ENCODE results near the gene EXOG. TPM values are rescaled to one million over a fixed set of nuclear protein-coding genes. Genes with fewer than 3 reads are reported as not detected.

Gene EXOG
- polyA plus RNA-seq, 1 donor (not counting 4 experiments of a cell fraction or from before 2014, with no cell fraction given) = 10.3 TPM

GRCh38 chr3:38489766-38490165, 6.4 kb upstream of the EXOG start:
- Histone ChIP-seq H4K20me1 (ENCODE audit: control insufficient read depth, extremely low read depth, insufficient read depth, low read length) (no peaks in the 10 kb centered on the region), H3K36me3 (ENCODE audit: control insufficient read depth in 2 of 2, extremely low read depth in 1 of 2, insufficient read depth in 2 of 2, low read length in 2 of 2) (no peaks in the 10 kb centered on the region), H3K4me3 (ENCODE audit: control insufficient read depth in 2 of 3, extremely low read depth in 1 of 3, insufficient read depth in 2 of 3, low read depth in 1 of 3, low read length in 3 of 3) (no peak overlapping the region), H3K27me3 (ENCODE audit: control insufficient read depth, extremely low read depth, insufficient read depth, low read length) (no peaks in the 10 kb centered on the region), H3K9me3 (ENCODE audit: control insufficient read depth, low read depth, low read length) (no peaks in the 10 kb centered on the region), H3K4me2 (ENCODE audit: control insufficient read depth, extremely low read depth, insufficient read depth, low read depth, low read length) (no peak overlapping the region), H3K9ac (ENCODE audit: control insufficient read depth, extremely low read depth, insufficient read depth, low read length) (no peak overlapping the region), H3K4me1 (ENCODE audit: control insufficient read depth, extremely low read depth, insufficient read depth, low read length) (no peaks in the 10 kb centered on the region), H3K9me1 (ENCODE audit: control insufficient read depth, extremely low read depth, insufficient read depth, low read length) (no peaks in the 10 kb centered on the region), H2AFZ (ENCODE audit: control insufficient read depth, low read length) (no peak overlapping the region), H3K27ac (ENCODE audit: control insufficient read depth, insufficient read depth, low read length) (no peak overlapping the region), H3K79me2 (ENCODE audit: control insufficient read depth, insufficient read depth, low read length) (no peaks in the 10 kb centered on the region)
- dilution Hi-C loops (cut with MboI; ENCODE audit: extremely low pct_ligation_motif_present, low sequenced_read_pairs) = no loop called here
- FAIRE-seq = no peak
- no peak for DNase-seq (ENCODE audit: low read depth, low spot score)
- TF ChIP-seq EZH2 (IDR thresholded peaks at IDR 0.05; ENCODE audit: low read length) (no peak), CTCF (optimal IDR thresholded peaks at IDR 0.05 in 1 of 3, IDR thresholded peaks at IDR 0.05 in 1 of 3, conservative IDR thresholded peaks at IDR 0.05 in 1 of 3; ENCODE audit: extremely low read depth in 1 of 3, insufficient read depth in 2 of 3, low read length in 3 of 3) (no peak)

- no peaks in the 10 kb centered on the region for H3K36me3 ChIP-seq (ENCODE audit: control insufficient read depth in 2 of 2, extremely low read depth in 1 of 2, insufficient read depth in 2 of 2, low read length in 2 of 2)
- H3K79me2 ChIP-seq (ENCODE audit: control insufficient read depth, insufficient read depth, low read length) = no peaks in the 10 kb centered on the region
- H3K9me1 ChIP-seq (ENCODE audit: control insufficient read depth, extremely low read depth, insufficient read depth, low read length) = no peaks in the 10 kb centered on the region
- no peak overlapping the region for H3K4me2 ChIP-seq (ENCODE audit: control insufficient read depth, extremely low read depth, insufficient read depth, low read depth, low read length)
- no peak overlapping the region for H3K4me3 ChIP-seq (ENCODE audit: control insufficient read depth in 2 of 3, extremely low read depth in 1 of 3, insufficient read depth in 2 of 3, low read depth in 1 of 3, low read length in 3 of 3)
- no peak for FAIRE-seq
- H3K27me3 ChIP-seq (ENCODE audit: control insufficient read depth, extremely low read depth, insufficient read depth, low read length) = no peaks in the 10 kb centered on the region
- H3K9me3 ChIP-seq (ENCODE audit: control insufficient read depth, low read depth, low read length) = no peaks in the 10 kb centered on the region
- H2AFZ ChIP-seq (ENCODE audit: control insufficient read depth, low read length) = no peak overlapping the region
- dilution Hi-C loops (cut with MboI; ENCODE audit: extremely low pct_ligation_motif_present, low sequenced_read_pairs) = no loop called here
- no peak for TF ChIP-seq CTCF (optimal IDR thresholded peaks at IDR 0.05 in 1 of 3, IDR thresholded peaks at IDR 0.05 in 1 of 3, conservative IDR thresholded peaks at IDR 0.05 in 1 of 3; ENCODE audit: extremely low read depth in 1 of 3, insufficient read depth in 2 of 3, low read length in 3 of 3)
- no peak for TF ChIP-seq EZH2 (IDR thresholded peaks at IDR 0.05; ENCODE audit: low read length)
- no peak overlapping the region for H3K9ac ChIP-seq (ENCODE audit: control insufficient read depth, extremely low read depth, insufficient read depth, low read length)
- H3K27ac ChIP-seq (ENCODE audit: control insufficient read depth, insufficient read depth, low read length) = no peak overlapping the region
- DNase-seq (ENCODE audit: low read depth, low spot score) = no peak
- no peaks in the 10 kb centered on the region for H4K20me1 ChIP-seq (ENCODE audit: control insufficient read depth, extremely low read depth, insufficient read depth, low read length)
- no peaks in the 10 kb centered on the region for H3K4me1 ChIP-seq (ENCODE audit: control insufficient read depth, extremely low read depth, insufficient read depth, low read length)
Observed at GRCh38 chr3:38490281-38491030, 5.7 kb upstream of the EXOG start.
